HCT116 (cell line): ENCODE results near the gene GLYR1. TPM values are rescaled to one million over a fixed set of nuclear protein-coding genes. Genes with fewer than 3 reads are reported as not detected.

Experiments used
- ATAC-seq: fragments of 200-7000 bp; cut with Tn5 transposase; 2 replicates; pipeline ENCODE4 v1.9.1; 2020; ENCODE audit warnings: mild to moderate bottlenecking, moderate library complexity
- BruUV-seq: library from RNA; stranded (reverse); fragments of 400-500 nt; replicated peaks from 2 replicates; lab custom pipeline; 2021; lab: Mats Ljungman, UMichigan
- CTCF ChIA-PET: fragments of 300-600 bp; sonication (Branson Sonifier 250); formaldehyde crosslinking; loops from one replicate; lab custom pipeline; 2021; ENCODE audit warnings: antibody characterized with exemption; lab: Charles Lee
- POLR2A ChIA-PET: fragments of 300-600, 350-600 bp; sonication (Branson Sonifier 250); formaldehyde crosslinking; loops from one replicate; lab custom pipeline; 2021; ENCODE audit warnings: antibody characterized with exemption; lab: Charles Lee
- RAD21 ChIA-PET, 2 experiments: fragments of 300-600 bp; sonication (Branson Sonifier 250); formaldehyde crosslinking; loops; one replicate each; lab custom pipeline; 2023; ENCODE audit warnings: low total read pairs in 2 of 2; ENCODE audit not compliant: uncharacterized antibody in 2 of 2, unreplicated experiment in 2 of 2, low non-redundant PET in 1 of 2; lab: Charles Lee
- DNase-seq: peaks from one replicate; pipeline ENCODE4 v3.0.0-alpha.2; 2010; ENCODE audit warnings: low read depth, low spot score
- H2AFZ ChIP-seq: fragments of 200-600 bp; shearing (Covaris generic), sonication (generic); 2 replicates; pipeline ENCODE4 v1.6.1; 2017; ENCODE audit warnings: low read depth, mixed run types, mixed read lengths, antibody characterized with exemption, low read length; ENCODE audit not compliant: poor library complexity, severe bottlenecking
- H3K27ac ChIP-seq: 2 replicates; pipeline ENCODE4 v1.5.1; 2012; ENCODE audit warnings: low read depth, low read length
- H3K27me3 ChIP-seq: fragments of 200-600 bp; sonication (generic); 2 replicates; pipeline ENCODE4 v1.6.1; 2016; ENCODE audit warnings: mixed run types, low read length, mixed read lengths; ENCODE audit not compliant: insufficient read depth
- H3K36me3 ChIP-seq, 2 experiments: fragments of 200-500 bp in 1 of 2; fragments of 200-600 bp in 1 of 2; sonication (Bioruptor generic) in 1 of 2; sonication (generic) in 1 of 2; 2 replicates each; pipeline versions ENCODE4 v1.5.1 to v1.6.1; 2014 to 2016; ENCODE audit warnings: low read length in 2 of 2, inconsistent platforms in 1 of 2, mixed read lengths in 1 of 2, mixed run types in 1 of 2; ENCODE audit not compliant: insufficient read depth in 2 of 2, control insufficient read depth in 1 of 2
- H3K4me1 ChIP-seq, 2 experiments: fragments of 200-600 bp in 1 of 2; sonication (generic) in 1 of 2; 2 replicates each; pipeline versions ENCODE4 v1.5.1 to v1.6.1; 2012 to 2017; ENCODE audit warnings: low read length in 2 of 2, inconsistent platforms in 1 of 2, mild to moderate bottlenecking in 1 of 2, mixed read lengths in 1 of 2, mixed run types in 1 of 2, moderate library complexity in 1 of 2; ENCODE audit not compliant: insufficient read depth in 2 of 2, control insufficient read depth in 1 of 2
- H3K4me2 ChIP-seq: fragments of 200-600 bp; sonication (generic); 2 replicates; pipeline ENCODE4 v1.6.1; 2017; ENCODE audit warnings: mixed run types, low read length, mixed read lengths
- H3K4me3 ChIP-seq, 2 experiments: fragments of 200-600 bp in 1 of 2; sonication (generic) in 1 of 2; replicated peaks in 1 of 2; 2 replicates each; pipeline ENCODE4 v1.5.1; 2011 to 2016; ENCODE audit warnings: low read length in 2 of 2, control low read depth in 1 of 2, low read depth in 1 of 2, mild to moderate bottlenecking in 1 of 2, mixed read lengths in 1 of 2, mixed run types in 1 of 2
- H3K79me2 ChIP-seq: fragments of 200-600 bp; sonication (generic); 2 replicates; pipeline ENCODE4 v1.6.1; 2017; ENCODE audit warnings: mild to moderate bottlenecking, mixed run types, low read length, moderate library complexity, mixed read lengths; ENCODE audit not compliant: insufficient read depth
- H3K9ac ChIP-seq: fragments of 200-600 bp; sonication (generic); 2 replicates; pipeline ENCODE4 v1.6.1; 2016; ENCODE audit warnings: low read length, mixed read lengths
- H3K9me2 ChIP-seq: fragments of 200-600 bp; sonication (generic), shearing (Covaris generic); 2 replicates; pipeline ENCODE4 v1.6.1; 2017; ENCODE audit warnings: mixed run types, mild to moderate bottlenecking, moderate library complexity; ENCODE audit not compliant: insufficient read depth
- H3K9me3 ChIP-seq, 2 experiments: fragments of 200-500 bp in 1 of 2; fragments of 200-600 bp in 1 of 2; sonication (Bioruptor generic) in 1 of 2; sonication (generic) in 1 of 2; 2 replicates each; pipeline ENCODE4 v1.6.1; 2014 to 2017; ENCODE audit warnings: low read length in 2 of 2, mixed read lengths in 2 of 2, inconsistent platforms in 1 of 2, low read depth in 1 of 2, mild to moderate bottlenecking in 1 of 2, mixed run types in 1 of 2, moderate library complexity in 1 of 2; ENCODE audit not compliant: control insufficient read depth in 1 of 2, insufficient read depth in 1 of 2
- H4K20me1 ChIP-seq: fragments of 200-600 bp; sonication (generic), shearing (Covaris generic); 2 replicates; pipeline ENCODE4 v1.6.1; 2017; ENCODE audit warnings: mixed run types, mild to moderate bottlenecking, moderate library complexity; ENCODE audit not compliant: insufficient read depth
- ATF3 ChIP-seq: IDR thresholded peaks from 2 replicates; pipeline ENCODE4 v1.6.1; 2012
- CBX3 ChIP-seq: IDR thresholded peaks from 2 replicates; pipeline ENCODE4 v1.6.1; 2012; ENCODE audit warnings: low read depth
- CEBPB ChIP-seq: IDR thresholded peaks from 2 replicates; pipeline ENCODE4 v1.6.1; 2012; ENCODE audit warnings: low read depth
- EGR1 ChIP-seq: IDR thresholded peaks from 2 replicates; pipeline ENCODE4 v1.6.1; 2012; ENCODE audit warnings: low read depth
- ELF1 ChIP-seq: IDR thresholded peaks from 2 replicates; pipeline ENCODE4 v1.6.1; 2012; ENCODE audit warnings: low read depth, borderline replicate concordance
- EZH2phosphoT487 ChIP-seq: fragments of 200-600 bp; IDR thresholded peaks from 2 replicates; pipeline ENCODE4 v1.6.1; 2018; ENCODE audit warnings: antibody characterized with exemption, borderline replicate concordance
- FOSL1 ChIP-seq: IDR thresholded peaks from 2 replicates; pipeline ENCODE4 v1.6.1; 2012; ENCODE audit warnings: low read depth
- POLR2A ChIP-seq: IDR thresholded peaks from 2 replicates; pipeline ENCODE4 v1.7.0; 2011; ENCODE audit warnings: borderline replicate concordance; ENCODE audit not compliant: insufficient read depth, insufficient read length; ENCODE audit errors: extremely low read depth
- POLR2AphosphoS5 ChIP-seq: IDR thresholded peaks from 2 replicates; pipeline ENCODE4 v1.6.1; 2011; ENCODE audit warnings: mild to moderate bottlenecking, low read depth, low read length, moderate library complexity
- RAD21 ChIP-seq: IDR thresholded peaks from 2 replicates; pipeline ENCODE4 v1.6.1; 2012; ENCODE audit warnings: low read depth, mild to moderate bottlenecking
- REST ChIP-seq: IDR thresholded peaks from 2 replicates; pipeline ENCODE4 v1.6.1; 2012; ENCODE audit warnings: low read depth
- SP1 ChIP-seq: IDR thresholded peaks from 2 replicates; pipeline ENCODE4 v1.6.1; 2012; ENCODE audit warnings: low read depth
- SRF ChIP-seq: IDR thresholded peaks from 2 replicates; pipeline ENCODE4 v1.6.1; 2012; ENCODE audit warnings: low read depth
- ZNF274 ChIP-seq: fragments of 200-500 bp; sonication (Bioruptor generic); IDR thresholded peaks from 2 replicates; pipeline ENCODE4 v1.6.1; 2014; ENCODE audit warnings: mild to moderate bottlenecking, low read depth, low read length, inconsistent platforms
- intact Hi-C: fragments of 100-400 bp; cut with micrococcal nuclease; formaldehyde crosslinking; loops from 2 replicates; pipeline ENCODE4 v1.10.0; 2022
- total RNA-seq: library from RNA; stranded (reverse); gene quantifications from one replicate; pipeline ENCODE4 v1.2.1, GENCODE V29; 2021; ENCODE audit not compliant: unreplicated experiment
- TF ChIP-seq, protein P1 (sequence below): IDR thresholded peaks from 2 replicates; pipeline ENCODE4 v1.6.1; 2012
- TF ChIP-seq, protein P2 (sequence below): IDR thresholded peaks from 2 replicates; pipeline ENCODE4 v1.6.1; 2011; ENCODE audit warnings: mild to moderate bottlenecking, low read length, moderate library complexity; ENCODE audit not compliant: insufficient replicate concordance; ENCODE audit errors: extremely low read depth

The GLYR1 gene
- total RNA-seq, 1 experiment from 2014 or later, result 50.0 TPM

DNA sequence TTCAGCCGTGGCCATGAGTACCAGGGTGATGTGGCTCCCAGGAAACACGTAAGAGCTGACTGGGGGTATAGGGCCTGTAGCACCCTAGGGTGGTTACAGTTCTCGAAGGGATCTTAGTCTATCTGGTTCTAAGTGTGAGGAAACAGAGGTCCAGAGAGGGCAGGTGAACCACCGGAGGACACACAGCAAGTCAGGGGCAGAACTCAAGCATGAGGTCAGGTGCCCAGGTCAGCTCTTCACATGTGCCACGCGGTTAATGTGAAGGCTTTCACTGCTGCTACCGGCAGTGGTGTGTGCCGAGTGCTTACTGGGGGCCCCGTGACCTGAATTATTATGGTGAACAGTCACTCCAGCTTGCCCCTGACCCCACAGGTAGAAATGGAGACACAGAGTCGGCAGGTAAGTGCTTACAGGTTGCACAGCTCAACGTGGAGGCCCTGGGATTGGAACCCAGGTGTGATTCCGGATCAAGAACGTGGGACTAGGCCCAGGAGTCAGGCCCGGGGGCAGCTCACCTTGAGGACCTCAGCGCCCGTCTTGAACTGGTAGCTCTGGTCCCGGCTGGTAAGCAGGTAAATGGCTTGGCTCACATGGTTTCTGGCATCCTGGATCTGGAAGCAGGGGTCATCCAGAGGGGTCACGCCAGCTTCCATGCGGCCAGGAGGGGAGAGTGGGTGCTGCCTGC, 47.8 kb downstream of the GLYR1 start:
- H3K79me2 ChIP-seq, result no peaks in the 10 kb centered on the region
- ATAC-seq (no peak), DNase-seq (no peak)
- BruUV-seq, result no TSS peak
- peaks cover 15 to 20% of the 10 kb centered on the region in 2 experiments for H3K4me1 ChIP-seq
- no peak overlapping the region for H3K27ac ChIP-seq
- intact Hi-C loops, result no loop called here
- no peak overlapping the region for H3K4me2 ChIP-seq
- ChIA-PET POLR2A (no interaction called here), RAD21 (no interaction called here), CTCF (no interaction called here)
- H3K4me3 ChIP-seq, result no peak overlapping the region
- TF ChIP-seq, protein P1, sequence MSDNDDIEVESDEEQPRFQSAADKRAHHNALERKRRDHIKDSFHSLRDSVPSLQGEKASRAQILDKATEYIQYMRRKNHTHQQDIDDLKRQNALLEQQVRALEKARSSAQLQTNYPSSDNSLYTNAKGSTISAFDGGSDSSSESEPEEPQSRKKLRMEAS, result no peak
- TF ChIP-seq RAD21 (no peak), FOSL1 (no peak), POLR2A (no peak), SP1 (no peak), SRF (no peak), ELF1 (no peak), REST (no peak), EZH2phosphoT487 (no peak), ATF3 (no peak), CBX3 (no peak), EGR1 (no peak), POLR2AphosphoS5 (no peak), CEBPB (no peak), ZNF274 (no peak)
- TF ChIP-seq, protein P2, sequence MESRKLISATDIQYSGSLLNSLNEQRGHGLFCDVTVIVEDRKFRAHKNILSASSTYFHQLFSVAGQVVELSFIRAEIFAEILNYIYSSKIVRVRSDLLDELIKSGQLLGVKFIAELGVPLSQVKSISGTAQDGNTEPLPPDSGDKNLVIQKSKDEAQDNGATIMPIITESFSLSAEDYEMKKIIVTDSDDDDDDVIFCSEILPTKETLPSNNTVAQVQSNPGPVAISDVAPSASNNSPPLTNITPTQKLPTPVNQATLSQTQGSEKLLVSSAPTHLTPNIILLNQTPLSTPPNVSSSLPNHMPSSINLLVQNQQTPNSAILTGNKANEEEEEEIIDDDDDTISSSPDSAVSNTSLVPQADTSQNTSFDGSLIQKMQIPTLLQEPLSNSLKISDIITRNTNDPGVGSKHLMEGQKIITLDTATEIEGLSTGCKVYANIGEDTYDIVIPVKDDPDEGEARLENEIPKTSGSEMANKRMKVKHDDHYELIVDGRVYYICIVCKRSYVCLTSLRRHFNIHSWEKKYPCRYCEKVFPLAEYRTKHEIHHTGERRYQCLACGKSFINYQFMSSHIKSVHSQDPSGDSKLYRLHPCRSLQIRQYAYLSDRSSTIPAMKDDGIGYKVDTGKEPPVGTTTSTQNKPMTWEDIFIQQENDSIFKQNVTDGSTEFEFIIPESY, result no peak
- H3K36me3 ChIP-seq, result no peaks in the 10 kb centered on the region
- no peaks in the 10 kb centered on the region for H3K27me3 ChIP-seq
- no peaks in the 10 kb centered on the region for H3K9me2 ChIP-seq
- no peaks in the 10 kb centered on the region for H3K9me3 ChIP-seq
- no peaks in the 10 kb centered on the region for H4K20me1 ChIP-seq
- no peak overlapping the region for H2AFZ ChIP-seq
- H3K9ac ChIP-seq, result no peak overlapping the region
